Endothelial cell of umbilical vein (primary cell): ENCODE results near the gene SMOC1. TPM values are rescaled to one million over a fixed set of nuclear protein-coding genes. Genes with fewer than 3 reads are reported as not detected.

Experiments
- BruUV-seq: library from RNA; stranded (reverse); fragments of 400-500 nt; replicated peaks from 2 replicates; lab custom pipeline; 2021; lab: Mats Ljungman, UMichigan
- CTCF ChIA-PET: fragments of 300-600, 350-600 bp; sonication (Branson Sonifier 250); formaldehyde crosslinking; loops from one replicate; lab custom pipeline; 2021; ENCODE audit warnings: antibody characterized with exemption, inconsistent platforms; lab: Charles Lee
- POLR2A ChIA-PET: fragments of 300-600, 350-600 bp; sonication (Branson Sonifier 250); formaldehyde crosslinking; loops from one replicate; lab custom pipeline; 2021; ENCODE audit warnings: antibody characterized with exemption, inconsistent platforms; lab: Charles Lee
- DNase-seq: peaks from one replicate; pipeline ENCODE4 v3.0.0-alpha.2; 2011; ENCODE audit warnings: low read depth, low spot score
- FAIRE-seq: peaks from 2 replicates; lab custom pipeline; 2011; peaks lifted over from hg19 to GRCh38; lab: Jason Lieb, UNC
- H2AFZ ChIP-seq: 2 replicates; pipeline ENCODE4 v1.6.0; 2012; ENCODE audit warnings: low read depth, low read length, control low read depth, inconsistent platforms
- H3K27ac ChIP-seq: 2 replicates; pipeline ENCODE4 v1.5.1; 2011; ENCODE audit warnings: low read depth, mild to moderate bottlenecking, control low read depth, low read length, moderate library complexity; ENCODE audit not compliant: insufficient read depth
- H3K27me3 ChIP-seq, 2 experiments: 2 replicates each; pipeline versions ENCODE4 v1.6.0 to v1.6.1; 2011; ENCODE audit warnings: low read length in 2 of 2, mixed read lengths in 1 of 2; ENCODE audit not compliant: control insufficient read depth in 2 of 2, insufficient read depth in 2 of 2
- H3K36me3 ChIP-seq, 2 experiments: 2 replicates in 1 of 2; 3 replicates in 1 of 2; pipeline ENCODE4 v1.5.1; 2011; ENCODE audit warnings: low read length in 2 of 2, mild to moderate bottlenecking in 1 of 2, moderate library complexity in 1 of 2; ENCODE audit not compliant: control insufficient read depth in 2 of 2, insufficient read depth in 2 of 2; ENCODE audit errors: extremely low read depth in 1 of 2
- H3K4me1 ChIP-seq: 3 replicates; pipeline ENCODE4 v1.5.1; 2011; ENCODE audit warnings: mild to moderate bottlenecking, low read length; ENCODE audit not compliant: control insufficient read depth, insufficient read depth; ENCODE audit errors: extremely low read depth
- H3K4me2 ChIP-seq: 2 replicates; pipeline ENCODE4 v1.6.1; 2011; ENCODE audit warnings: low read length, control low read depth, mixed read lengths; ENCODE audit not compliant: insufficient read depth
- H3K4me3 ChIP-seq, 3 experiments: fragments of 200-600 bp in 1 of 3; sonication (generic), shearing (Covaris generic) in 1 of 3; replicated peaks in 1 of 3; 2 replicates each; pipeline ENCODE4 v1.5.1; 2011 to 2016; ENCODE audit warnings: control low read depth in 3 of 3, low read length in 3 of 3, mild to moderate bottlenecking in 2 of 3, inconsistent platforms in 1 of 3, low read depth in 1 of 3, moderate library complexity in 1 of 3; ENCODE audit not compliant: insufficient read depth in 1 of 3
- H3K79me2 ChIP-seq: 2 replicates; pipeline ENCODE4 v1.6.0; 2012; ENCODE audit warnings: low read length, inconsistent platforms; ENCODE audit not compliant: control insufficient read depth, insufficient read depth
- H3K9ac ChIP-seq: replicated peaks from 2 replicates; pipeline ENCODE3; 2011; ENCODE audit warnings: low read length, control low read depth; ENCODE audit not compliant: insufficient read depth; ENCODE audit errors: extremely low read depth
- H3K9me1 ChIP-seq: replicated peaks from 3 replicates; pipeline ENCODE4 v1.6.0; 2011; ENCODE audit warnings: mild to moderate bottlenecking, low read length; ENCODE audit not compliant: control insufficient read depth, insufficient read depth; ENCODE audit errors: extremely low read depth
- H3K9me3 ChIP-seq: replicated peaks from 2 replicates; pipeline ENCODE4 v1.5.1; 2012; ENCODE audit warnings: low read length, inconsistent platforms; ENCODE audit not compliant: control insufficient read depth, insufficient read depth
- H4K20me1 ChIP-seq: replicated peaks from 2 replicates; pipeline ENCODE3; 2011; ENCODE audit warnings: mild to moderate bottlenecking, low read length; ENCODE audit not compliant: control insufficient read depth, insufficient read depth; ENCODE audit errors: extremely low read depth
- EZH2 ChIP-seq: IDR thresholded peaks from 2 replicates; pipeline ENCODE4 v1.6.1; 2012; ENCODE audit warnings: borderline replicate concordance, low read depth, mild to moderate bottlenecking, moderate library complexity, low read length, inconsistent platforms; ENCODE audit not compliant: severe bottlenecking
- FOS ChIP-seq: IDR thresholded peaks from 2 replicates; pipeline ENCODE4 v1.6.1; 2011; ENCODE audit warnings: mild to moderate bottlenecking, low read length, moderate library complexity, borderline replicate concordance; ENCODE audit not compliant: insufficient read depth
- GATA2 ChIP-seq: IDR thresholded peaks from 2 replicates; pipeline ENCODE4 v1.7.0; 2011; ENCODE audit warnings: low read depth, mild to moderate bottlenecking, moderate library complexity, mixed read lengths, low read length; ENCODE audit not compliant: insufficient read length, insufficient read depth
- JUN ChIP-seq: IDR thresholded peaks from 2 replicates; pipeline ENCODE4 v1.6.1; 2011; ENCODE audit warnings: borderline replicate concordance, low read depth; ENCODE audit not compliant: insufficient read length, insufficient read depth
- MYC ChIP-seq: IDR thresholded peaks from one replicate; pipeline ENCODE4 v1.6.1; 2011; ENCODE audit warnings: mild to moderate bottlenecking, low read depth, low read length
- POLR2A ChIP-seq: IDR thresholded peaks from 2 replicates; pipeline ENCODE4 v1.6.1; 2012; ENCODE audit warnings: low read depth, mild to moderate bottlenecking, control low read depth, low read length
- POLR2AphosphoS5 ChIP-seq: IDR thresholded peaks from 2 replicates; pipeline ENCODE4 v1.6.1; 2012; ENCODE audit warnings: low read depth, mild to moderate bottlenecking, control low read depth, low read length, moderate library complexity; ENCODE audit not compliant: insufficient read depth
- dilution Hi-C: fragments of 300-500 bp; cut with MboI; formaldehyde crosslinking; loops from one replicate; pipeline ENCODE4 v1.15.0; 2019; ENCODE audit warnings: low sequenced_read_pairs; ENCODE audit not compliant: extremely low pct_ligation_motif_present
- intact Hi-C: fragments of 100-400 bp; cut with micrococcal nuclease; formaldehyde crosslinking; loops from one replicate; pipeline ENCODE4 v1.10.0; 2022
- polyA plus RNA-seq, 4 experiments: library from polyadenylated mRNA; depleted of rRNA in 3 of 4; stranded (reverse) in 3 of 4; unstranded in 1 of 4; fragments of >200 nt; gene quantifications; 2 replicates each; pipeline versions ENCODE4 v1.2.1 to v1.2.3, GENCODE V29; 2011 to 2012; ENCODE audit warnings: missing spikeins in 1 of 4
- total RNA-seq: library from RNA; stranded (reverse); gene quantifications from 2 replicates; pipeline ENCODE4 v1.2.3, GENCODE V29; 2021
- TF ChIP-seq, protein P1 (sequence below), 2 donors: IDR thresholded peaks; 1 replicate in 1 of 2; 2 replicates in 1 of 2; pipeline ENCODE4 v1.5.1; 2011; ENCODE audit warnings: low read length in 2 of 2, mild to moderate bottlenecking in 2 of 2, moderate library complexity in 2 of 2, control low read depth in 1 of 2, inconsistent platforms in 1 of 2, low read depth in 1 of 2; ENCODE audit not compliant: insufficient read depth in 1 of 2; ENCODE audit errors: extremely low read depth in 1 of 2
- TF ChIP-seq, protein P2 (sequence below): IDR thresholded peaks from 2 replicates; pipeline ENCODE4 v1.6.1; 2011; ENCODE audit not compliant: insufficient read depth, insufficient read length

SMOC1 gene
- total and polyA plus RNA-seq, 2 donors (not counting 3 experiments of a cell fraction or from before 2014, with no cell fraction given), result 0.97 to 1.1 TPM

DNA sequence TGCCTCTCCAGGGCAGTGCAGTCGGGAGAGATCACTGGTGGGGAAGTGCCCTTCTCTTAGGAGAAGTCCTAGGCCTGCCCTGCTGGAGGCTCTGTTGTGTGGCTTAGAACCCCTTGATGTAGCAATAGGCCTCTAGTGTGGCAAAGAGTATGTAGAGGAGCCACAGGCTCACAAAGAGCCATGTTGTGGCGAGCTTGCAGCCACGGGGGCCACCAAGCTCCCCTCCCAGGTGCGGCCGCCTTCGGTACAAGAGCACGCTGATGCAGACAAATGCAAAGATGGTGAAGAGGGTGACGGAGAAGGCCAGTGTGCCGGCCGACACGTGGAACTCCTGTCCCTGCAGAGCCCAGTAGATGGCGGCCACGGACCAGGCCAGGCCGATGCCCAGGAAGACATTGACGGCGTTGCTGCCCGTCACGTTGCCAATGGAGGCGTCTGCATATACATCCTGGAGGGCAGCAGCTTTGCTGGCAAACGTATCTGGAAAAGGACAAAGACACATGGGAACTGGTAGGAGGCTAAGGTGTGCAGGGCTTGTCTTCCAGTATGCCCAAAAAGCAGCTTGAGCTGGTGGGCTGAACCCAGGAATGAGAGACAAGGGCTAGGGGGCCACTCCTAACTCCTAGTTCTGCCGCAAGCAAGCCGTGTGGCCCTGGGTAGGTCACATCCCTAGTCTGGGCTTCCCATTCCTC is 166.8 kb downstream of the SMOC1 start:
- no peak for TF ChIP-seq EZH2
- TF ChIP-seq POLR2AphosphoS5, result no peak
- no peak for TF ChIP-seq FOS
- TF ChIP-seq POLR2A, result no peak
- TF ChIP-seq GATA2, result no peak
- TF ChIP-seq, protein P1, sequence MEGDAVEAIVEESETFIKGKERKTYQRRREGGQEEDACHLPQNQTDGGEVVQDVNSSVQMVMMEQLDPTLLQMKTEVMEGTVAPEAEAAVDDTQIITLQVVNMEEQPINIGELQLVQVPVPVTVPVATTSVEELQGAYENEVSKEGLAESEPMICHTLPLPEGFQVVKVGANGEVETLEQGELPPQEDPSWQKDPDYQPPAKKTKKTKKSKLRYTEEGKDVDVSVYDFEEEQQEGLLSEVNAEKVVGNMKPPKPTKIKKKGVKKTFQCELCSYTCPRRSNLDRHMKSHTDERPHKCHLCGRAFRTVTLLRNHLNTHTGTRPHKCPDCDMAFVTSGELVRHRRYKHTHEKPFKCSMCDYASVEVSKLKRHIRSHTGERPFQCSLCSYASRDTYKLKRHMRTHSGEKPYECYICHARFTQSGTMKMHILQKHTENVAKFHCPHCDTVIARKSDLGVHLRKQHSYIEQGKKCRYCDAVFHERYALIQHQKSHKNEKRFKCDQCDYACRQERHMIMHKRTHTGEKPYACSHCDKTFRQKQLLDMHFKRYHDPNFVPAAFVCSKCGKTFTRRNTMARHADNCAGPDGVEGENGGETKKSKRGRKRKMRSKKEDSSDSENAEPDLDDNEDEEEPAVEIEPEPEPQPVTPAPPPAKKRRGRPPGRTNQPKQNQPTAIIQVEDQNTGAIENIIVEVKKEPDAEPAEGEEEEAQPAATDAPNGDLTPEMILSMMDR (IDR thresholded peaks at IDR 0.05; ENCODE audit: extremely low read depth in 1 of 2, insufficient read depth in 1 of 2, low read depth in 1 of 2, low read length in 2 of 2), result peak; percentile 56 to 91
- peak; percentile 49 for TF ChIP-seq MYC
- TF ChIP-seq, protein P2, sequence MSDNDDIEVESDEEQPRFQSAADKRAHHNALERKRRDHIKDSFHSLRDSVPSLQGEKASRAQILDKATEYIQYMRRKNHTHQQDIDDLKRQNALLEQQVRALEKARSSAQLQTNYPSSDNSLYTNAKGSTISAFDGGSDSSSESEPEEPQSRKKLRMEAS, result peak; percentile 44
- TF ChIP-seq JUN, result no peak
- Histone ChIP-seq H3K9ac (no peak overlapping the region), H3K4me1 (no peaks in the 10 kb centered on the region), H3K27me3 (peaks cover 0 to 3% of the 10 kb centered on the region in 2 experiments), H3K4me3 (no peak overlapping the region), H3K9me1 (no peaks in the 10 kb centered on the region), H3K36me3 (no peaks in the 10 kb centered on the region), H3K4me2 (no peak overlapping the region), H3K9me3 (no peaks in the 10 kb centered on the region), H2AFZ (no peak overlapping the region), H4K20me1 (no peaks in the 10 kb centered on the region), H3K27ac (no peak overlapping the region), H3K79me2 (no peaks in the 10 kb centered on the region)
- dilution Hi-C loops, result no loop called here
- intact Hi-C loops, result loop anchor here (1.0 to 2.0 kb wide), 5 partner anchors 28 to 771 kb away; no protein-coding TSS in a partner anchor
- FAIRE-seq, result peak; percentile 77
- BruUV-seq, result no TSS peak
- CTCF ChIA-PET, result interaction anchor here (0.7 to 3.0 kb wide), 5 partner anchors 25 to 668 kb away, joined by 3 to 14 read pairs (median 3); no protein-coding TSS in a partner anchor
- POLR2A ChIA-PET, result no interaction called here
- DNase-seq, result peak; percentile 56
